Kidney tubule cell (primary cell): ENCODE data around the gene DEPDC1B.
"Not testable (repeated sequence)": the region's sequence is repeated elsewhere in the genome, so short reads cannot be mapped to it uniquely, and the experiment has no call there.

Source experiments
- DNase-seq: peaks from one replicate; pipeline ENCODE4 v3.0.0-alpha.2; 2018; ENCODE audit warnings: low spot score

Gene DEPDC1B

GRCh38 chr5:60640901-60641300 lies 59.1 kb downstream of the DEPDC1B start:
- no peak for DNase-seq

GRCh38 chr5:60639544-60639943 lies 60.4 kb downstream of the DEPDC1B start:
- DNase-seq, result no peak

- DNase-seq, result no peak
These were observed 61.7 kb downstream of the DEPDC1B start for GRCh38 chr5:60638300-60638699.

- DNase-seq, result no peak
These were observed 63.3 kb downstream of the DEPDC1B start for GRCh38 chr5:60636644-60637043.

- DNase-seq, result no peak
These were observed 64.0 kb downstream of the DEPDC1B start for GRCh38 chr5:60636001-60636400.

- DNase-seq, result no peak
These were observed 65.9 kb downstream of the DEPDC1B start for GRCh38 chr5:60634051-60634450.

GRCh38 chr5:60633341-60633740 lies 66.6 kb downstream of the DEPDC1B start:
- peak; percentile 39 for DNase-seq

GRCh38 chr5:60632153-60632552 lies 67.8 kb downstream of the DEPDC1B start:
- DNase-seq, result no peak

- no peak for DNase-seq
These were observed 69.1 kb downstream of the DEPDC1B start for GRCh38 chr5:60630836-60631235.

GRCh38 chr5:60630179-60630578 lies 69.8 kb downstream of the DEPDC1B start:
- no peak for DNase-seq

- DNase-seq, result not testable (repeated sequence)
These were observed 75.1 kb downstream of the DEPDC1B start for GRCh38 chr5:60624875-60625274.

- DNase-seq, result not testable (repeated sequence)
These were observed 79.2 kb downstream of the DEPDC1B start for GRCh38 chr5:60620752-60621151.

GRCh38 chr5:60613826-60614225 lies 86.1 kb downstream of the DEPDC1B start:
- no peak for DNase-seq

- no peak for DNase-seq
These were observed 88.7 kb downstream of the DEPDC1B start for GRCh38 chr5:60611099-60611740.

- DNase-seq, result no peak
These were observed 95.2 kb downstream of the DEPDC1B start for GRCh38 chr5:60604771-60605170.

- no peak for DNase-seq
These were observed 101.5 kb downstream of the DEPDC1B start for GRCh38 chr5:60598424-60598823.

- no peak for DNase-seq
These were observed 102.2 kb downstream of the DEPDC1B start for GRCh38 chr5:60597572-60598320.

GRCh38 chr5:60594715-60595477 lies 105.1 kb downstream of the DEPDC1B start:
- DNase-seq, result no peak

- no peak for DNase-seq
These were observed 109.8 kb downstream of the DEPDC1B start for GRCh38 chr5:60590172-60590571.

- not testable (repeated sequence) for DNase-seq
These were observed 112.7 kb downstream of the DEPDC1B start for GRCh38 chr5:60587312-60587711.

- peak; percentile 18 for DNase-seq
These were observed 113.6 kb downstream of the DEPDC1B start for GRCh38 chr5:60586307-60586901.

- DNase-seq, result no peak
These were observed 114.3 kb downstream of the DEPDC1B start for GRCh38 chr5:60585618-60586017.

GRCh38 chr5:60584304-60584703 lies 115.7 kb downstream of the DEPDC1B start:
- DNase-seq, result no peak
